NB4 (cell line): Measurements from ENCODE around the gene RPTOR.

Experiments used
- MYC ChIP-seq: IDR thresholded peaks from 2 replicates; pipeline ENCODE4 v1.6.1; 2011; ENCODE audit warnings: low read depth, low read length
- POLR2A ChIP-seq: IDR thresholded peaks from 2 replicates; pipeline ENCODE4 v1.6.1; 2011; ENCODE audit warnings: mild to moderate bottlenecking; ENCODE audit not compliant: insufficient read length; ENCODE audit errors: extremely low read depth
- TF ChIP-seq, protein P1 (sequence below): IDR thresholded peaks from one replicate; pipeline ENCODE4 v1.5.1; 2012; ENCODE audit warnings: low read depth, low read length
- TF ChIP-seq, protein P2 (sequence below): IDR thresholded peaks from 2 replicates; pipeline ENCODE4 v1.6.1; 2011; ENCODE audit warnings: low read depth, low read length

DNA sequence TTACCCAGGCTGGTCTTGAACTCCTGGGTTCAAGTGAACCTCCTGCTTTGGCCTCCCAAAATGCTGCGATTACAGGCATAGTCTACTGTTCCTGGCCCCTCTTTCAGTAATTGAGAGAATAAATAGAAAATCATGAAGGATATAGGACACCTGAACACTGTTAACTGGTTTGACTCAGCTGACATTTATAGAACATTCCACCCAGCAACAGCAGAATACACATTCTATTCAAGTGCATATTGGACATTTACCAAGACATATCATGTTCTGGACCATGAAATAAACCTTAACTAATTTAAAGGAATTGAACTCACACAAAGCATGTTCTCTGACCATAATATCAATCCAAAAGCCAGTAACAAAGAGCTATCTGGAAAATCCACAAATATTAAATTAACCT lies 470.5 kb downstream of the RPTOR start:
- TF ChIP-seq, protein P1, sequence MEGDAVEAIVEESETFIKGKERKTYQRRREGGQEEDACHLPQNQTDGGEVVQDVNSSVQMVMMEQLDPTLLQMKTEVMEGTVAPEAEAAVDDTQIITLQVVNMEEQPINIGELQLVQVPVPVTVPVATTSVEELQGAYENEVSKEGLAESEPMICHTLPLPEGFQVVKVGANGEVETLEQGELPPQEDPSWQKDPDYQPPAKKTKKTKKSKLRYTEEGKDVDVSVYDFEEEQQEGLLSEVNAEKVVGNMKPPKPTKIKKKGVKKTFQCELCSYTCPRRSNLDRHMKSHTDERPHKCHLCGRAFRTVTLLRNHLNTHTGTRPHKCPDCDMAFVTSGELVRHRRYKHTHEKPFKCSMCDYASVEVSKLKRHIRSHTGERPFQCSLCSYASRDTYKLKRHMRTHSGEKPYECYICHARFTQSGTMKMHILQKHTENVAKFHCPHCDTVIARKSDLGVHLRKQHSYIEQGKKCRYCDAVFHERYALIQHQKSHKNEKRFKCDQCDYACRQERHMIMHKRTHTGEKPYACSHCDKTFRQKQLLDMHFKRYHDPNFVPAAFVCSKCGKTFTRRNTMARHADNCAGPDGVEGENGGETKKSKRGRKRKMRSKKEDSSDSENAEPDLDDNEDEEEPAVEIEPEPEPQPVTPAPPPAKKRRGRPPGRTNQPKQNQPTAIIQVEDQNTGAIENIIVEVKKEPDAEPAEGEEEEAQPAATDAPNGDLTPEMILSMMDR: no peak
- TF ChIP-seq POLR2A (no peak), MYC (no peak)
- TF ChIP-seq, protein P2, sequence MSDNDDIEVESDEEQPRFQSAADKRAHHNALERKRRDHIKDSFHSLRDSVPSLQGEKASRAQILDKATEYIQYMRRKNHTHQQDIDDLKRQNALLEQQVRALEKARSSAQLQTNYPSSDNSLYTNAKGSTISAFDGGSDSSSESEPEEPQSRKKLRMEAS: no peak
